BLaER1 (cell line): ENCODE data around the gene BRICD5.

ENCODE experiments used
- H3K27ac ChIP-seq: shearing (Covaris generic); formaldehyde crosslinking; 2 replicates; pipeline ENCODE4 v1.8.1; 2022
- H3K27me3 ChIP-seq: shearing (Covaris generic); formaldehyde crosslinking; 2 replicates; pipeline ENCODE4 v1.8.1; 2022
- H3K36me3 ChIP-seq: shearing (Covaris generic); formaldehyde crosslinking; 2 replicates; pipeline ENCODE4 v1.8.1; 2022
- H3K4me1 ChIP-seq: shearing (Covaris generic); formaldehyde crosslinking; 2 replicates; pipeline ENCODE4 v1.8.1; 2022
- H3K4me2 ChIP-seq: shearing (Covaris generic); formaldehyde crosslinking; 2 replicates; pipeline ENCODE4 v1.8.1; 2022
- H3K4me3 ChIP-seq: shearing (Covaris generic); formaldehyde crosslinking; 2 replicates; pipeline ENCODE4 v1.8.1; 2022
- H3K9ac ChIP-seq: shearing (Covaris generic); formaldehyde crosslinking; 2 replicates; pipeline ENCODE4 v1.8.1; 2022
- H3K9me3 ChIP-seq: shearing (Covaris generic); formaldehyde crosslinking; 2 replicates; pipeline ENCODE4 v1.8.1; 2022
- H4K20me1 ChIP-seq: shearing (Covaris generic); formaldehyde crosslinking; 2 replicates; pipeline ENCODE4 v1.8.1; 2022
- Cebpa-rat ChIP-seq: shearing (Covaris generic); IDR thresholded peaks from 2 replicates; pipeline ENCODE4 v1.8.1; 2022

Gene BRICD5

GRCh38 chr16:2223942-2224486, 13.4 kb upstream of the BRICD5 start:
- Histone ChIP-seq H3K4me3 (peak overlapping the region; percentile 84), H3K36me3 (peaks cover 28% of the 10 kb centered on the region), H4K20me1 (peaks cover 53% of the 10 kb centered on the region), H3K27me3 (no peaks in the 10 kb centered on the region), H3K9ac (peak overlapping the region; percentile 93), H3K27ac (peak overlapping the region; percentile 88), H3K9me3 (no peaks in the 10 kb centered on the region), H3K4me2 (peak overlapping the region; percentile 84), H3K4me1 (peaks cover 31% of the 10 kb centered on the region)
- no peak for TF ChIP-seq Cebpa-rat

GRCh38 chr16:2223221-2223941, 12.7 kb upstream of the BRICD5 start, which contains the start of gene E4F1:
E4F1 (plus strand) TSS chr16:2223591; CDS start chr16:2223614, 23 bp downstream.
- H4K20me1 ChIP-seq: peaks cover 47% of the 10 kb centered on the region
- peaks cover 22% of the 10 kb centered on the region for H3K36me3 ChIP-seq
- H3K27me3 ChIP-seq: no peaks in the 10 kb centered on the region
- H3K4me3 ChIP-seq: peak within 1 kb of the TSS; percentile 84
- H3K9me3 ChIP-seq: no peaks in the 10 kb centered on the region
- peak within 1 kb of the TSS; percentile 93 for H3K9ac ChIP-seq
- H3K4me1 ChIP-seq: peaks cover 31% of the 10 kb centered on the region
- TF ChIP-seq Cebpa-rat: peak; percentile 95
- peak within 1 kb of the TSS; percentile 89 for H3K4me2 ChIP-seq
- peak within 1 kb of the TSS; percentile 88 for H3K27ac ChIP-seq

GRCh38 chr16:2216330-2216729, 5.7 kb upstream of the BRICD5 start:
- Histone ChIP-seq H3K9me3 (no peaks in the 10 kb centered on the region), H3K36me3 (peaks cover 17% of the 10 kb centered on the region), H4K20me1 (peaks cover 23% of the 10 kb centered on the region), H3K4me3 (no peak overlapping the region), H3K27me3 (no peaks in the 10 kb centered on the region), H3K4me1 (peaks cover 28% of the 10 kb centered on the region), H3K4me2 (peak overlapping the region; percentile 84; the same call in 1 of the 2 replicates), H3K9ac (no peak overlapping the region), H3K27ac (no peak overlapping the region)
- TF ChIP-seq Cebpa-rat: no peak

- H3K4me2 ChIP-seq: peak within 1 kb of the TSS; percentile 99
- peak within 1 kb of the TSS; percentile 85 for H3K4me3 ChIP-seq
- TF ChIP-seq Cebpa-rat: no peak
- peaks cover 28% of the 10 kb centered on the region for H3K4me1 ChIP-seq
- no peaks in the 10 kb centered on the region for H3K9me3 ChIP-seq
- peaks cover 33% of the 10 kb centered on the region for H3K36me3 ChIP-seq
- H3K27me3 ChIP-seq: no peaks in the 10 kb centered on the region
- H3K9ac ChIP-seq: peak within 1 kb of the TSS; percentile 85
- peaks cover 39% of the 10 kb centered on the region for H4K20me1 ChIP-seq
- peak within 1 kb of the TSS; percentile 87 for H3K27ac ChIP-seq
Measured at GRCh38 chr16:2214719-2214968, 4.0 kb upstream of the BRICD5 start, which contains the start of gene PGP. PGP (minus strand) TSS chr16:2214840; CDS start chr16:2214777, 63 bp downstream.

- TF ChIP-seq Cebpa-rat: no peak
- peaks cover 39% of the 10 kb centered on the region for H3K36me3 ChIP-seq
- H4K20me1 ChIP-seq: peaks cover 45% of the 10 kb centered on the region
- peaks cover 28% of the 10 kb centered on the region for H3K4me1 ChIP-seq
- peak overlapping the region; percentile 85 for H3K4me3 ChIP-seq
- H3K9ac ChIP-seq: peak overlapping the region; percentile 85
- H3K27ac ChIP-seq: peak overlapping the region; percentile 78
- H3K27me3 ChIP-seq: no peaks in the 10 kb centered on the region
- no peaks in the 10 kb centered on the region for H3K9me3 ChIP-seq
- H3K4me2 ChIP-seq: peak overlapping the region; percentile 99
Measured at GRCh38 chr16:2213817-2214718, 3.4 kb upstream of the BRICD5 start.

- H3K4me3 ChIP-seq: peak overlapping the region; percentile 85
- no peak overlapping the region for H3K27ac ChIP-seq
- peaks cover 53% of the 10 kb centered on the region for H3K36me3 ChIP-seq
Measured at GRCh38 chr16:2212362-2213324, 2.0 kb upstream of the BRICD5 start.

GRCh38 chr16:2211923-2212347, 1.3 kb upstream of the BRICD5 start:
- Histone ChIP-seq H3K9me3 (no peaks in the 10 kb centered on the region), H3K4me2 (peak overlapping the region; percentile 99), H3K36me3 (peaks cover 60% of the 10 kb centered on the region), H3K27ac (no peak overlapping the region), H4K20me1 (peaks cover 47% of the 10 kb centered on the region), H3K4me1 (peaks cover 32% of the 10 kb centered on the region), H3K9ac (peak overlapping the region; percentile 85; the same call in 1 of the 2 replicates), H3K27me3 (no peaks in the 10 kb centered on the region), H3K4me3 (no peak overlapping the region)
- no peak for TF ChIP-seq Cebpa-rat

More at GRCh38 chr16:2212362-2213324, 2.0 kb upstream of the BRICD5 start:
- Histone ChIP-seq H3K4me1 (peaks cover 28% of the 10 kb centered on the region), H4K20me1 (peaks cover 47% of the 10 kb centered on the region), H3K9me3 (no peaks in the 10 kb centered on the region), H3K9ac (peak overlapping the region; percentile 85), H3K27me3 (no peaks in the 10 kb centered on the region), H3K4me2 (peak overlapping the region; percentile 99)
- TF ChIP-seq Cebpa-rat: no peak

GRCh38 chr16:2210009-2210332, 692 bp downstream of the BRICD5 start:
- Histone ChIP-seq H3K4me1 (peaks cover 36% of the 10 kb centered on the region), H3K9ac (no peak overlapping the region), H3K4me2 (no peak overlapping the region), H3K27ac (no peak overlapping the region), H3K27me3 (no peaks in the 10 kb centered on the region), H3K9me3 (no peaks in the 10 kb centered on the region), H3K36me3 (peaks cover 63% of the 10 kb centered on the region), H3K4me3 (no peak overlapping the region), H4K20me1 (peaks cover 47% of the 10 kb centered on the region)
- TF ChIP-seq Cebpa-rat: no peak
